Uterus (tissue), 2 donors: ENCODE measurements around the gene ATP11A.

ENCODE experiments used
- POLR2A ChIP-seq, 2 donors: fragments of 450-650 bp; IDR thresholded peaks; one replicate each; pipeline ENCODE4 v1.6.1; 2016; ENCODE audit warnings: antibody characterized with exemption in 2 of 2, mild to moderate bottlenecking in 1 of 2, moderate library complexity in 1 of 2
- TF ChIP-seq, protein P1 (sequence below), 4 experiments: fragments of 200-600 bp in 2 of 4; fragments of 450-650 bp in 2 of 4; sonication (generic) in 2 of 4; IDR thresholded peaks; one replicate each; pipeline ENCODE4 v1.5.1; 2016 to 2019; ENCODE audit warnings: antibody characterized with exemption in 4 of 4, mild to moderate bottlenecking in 2 of 4, moderate library complexity in 1 of 4

- TF ChIP-seq POLR2A (IDR thresholded peaks at IDR 0.05) = no peak
- TF ChIP-seq, protein P1, sequence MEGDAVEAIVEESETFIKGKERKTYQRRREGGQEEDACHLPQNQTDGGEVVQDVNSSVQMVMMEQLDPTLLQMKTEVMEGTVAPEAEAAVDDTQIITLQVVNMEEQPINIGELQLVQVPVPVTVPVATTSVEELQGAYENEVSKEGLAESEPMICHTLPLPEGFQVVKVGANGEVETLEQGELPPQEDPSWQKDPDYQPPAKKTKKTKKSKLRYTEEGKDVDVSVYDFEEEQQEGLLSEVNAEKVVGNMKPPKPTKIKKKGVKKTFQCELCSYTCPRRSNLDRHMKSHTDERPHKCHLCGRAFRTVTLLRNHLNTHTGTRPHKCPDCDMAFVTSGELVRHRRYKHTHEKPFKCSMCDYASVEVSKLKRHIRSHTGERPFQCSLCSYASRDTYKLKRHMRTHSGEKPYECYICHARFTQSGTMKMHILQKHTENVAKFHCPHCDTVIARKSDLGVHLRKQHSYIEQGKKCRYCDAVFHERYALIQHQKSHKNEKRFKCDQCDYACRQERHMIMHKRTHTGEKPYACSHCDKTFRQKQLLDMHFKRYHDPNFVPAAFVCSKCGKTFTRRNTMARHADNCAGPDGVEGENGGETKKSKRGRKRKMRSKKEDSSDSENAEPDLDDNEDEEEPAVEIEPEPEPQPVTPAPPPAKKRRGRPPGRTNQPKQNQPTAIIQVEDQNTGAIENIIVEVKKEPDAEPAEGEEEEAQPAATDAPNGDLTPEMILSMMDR (IDR thresholded peaks at IDR 0.05) = no peak
Measured at GRCh38 chr13:112687836-112688559, 1.8 kb upstream of the ATP11A start.
